H9 (cell line): Measurements from ENCODE around the gene PLB1. TPM values are rescaled to one million over a fixed set of nuclear protein-coding genes. Genes with fewer than 3 reads are reported as not detected.

Experiments used
- DNase-seq: peaks from one replicate; pipeline ENCODE4 v3.0.0-alpha.2; 2017
- H2AFZ ChIP-seq: one replicate; pipeline ENCODE4 v1.6.1; 2013; ENCODE audit warnings: mild to moderate bottlenecking, low read length, control low read depth, moderate library complexity
- H2AK5ac ChIP-seq: 2 replicates; pipeline ENCODE4 v1.6.1; 2013; ENCODE audit warnings: low read length, control low read depth, mixed read lengths; ENCODE audit not compliant: insufficient read length
- H2BK120ac ChIP-seq: one replicate; pipeline ENCODE4 v1.6.1; 2013; ENCODE audit warnings: low read depth, mild to moderate bottlenecking, low read length, control low read depth, inconsistent platforms; ENCODE audit not compliant: poor library complexity, severe bottlenecking
- H2BK12ac ChIP-seq: 2 replicates; pipeline ENCODE4 v1.6.1; 2013; ENCODE audit warnings: low read length, control low read depth, mixed read lengths, low read depth; ENCODE audit not compliant: insufficient read length
- H2BK15ac ChIP-seq: 2 replicates; pipeline ENCODE4 v1.6.1; 2013; ENCODE audit warnings: low read depth, low read length, control low read depth
- H2BK20ac ChIP-seq: one replicate; pipeline ENCODE4 v1.6.1; 2013; ENCODE audit warnings: low read depth, mild to moderate bottlenecking, low read length, control low read depth, inconsistent platforms; ENCODE audit not compliant: poor library complexity, severe bottlenecking
- H2BK5ac ChIP-seq: 2 replicates; pipeline ENCODE4 v1.6.1; 2013; ENCODE audit warnings: low read length, control low read depth, mixed read lengths; ENCODE audit not compliant: insufficient read length
- H3K14ac ChIP-seq: 2 replicates; pipeline ENCODE4 v1.6.1; 2013; ENCODE audit warnings: low read length, control low read depth; ENCODE audit not compliant: insufficient read depth
- H3K18ac ChIP-seq: 2 replicates; pipeline ENCODE4 v1.6.1; 2013; ENCODE audit warnings: low read depth, mild to moderate bottlenecking, mixed read lengths, low read length, control low read depth; ENCODE audit not compliant: insufficient read length
- H3K23ac ChIP-seq: 2 replicates; pipeline ENCODE4 v1.6.1; 2013; ENCODE audit warnings: low read length, control low read depth, mixed read lengths, low read depth; ENCODE audit not compliant: insufficient read length
- H3K23me2 ChIP-seq: 2 replicates; pipeline ENCODE4 v1.6.1; 2013; ENCODE audit warnings: low read depth, mild to moderate bottlenecking, mixed read lengths, low read length, control low read depth; ENCODE audit not compliant: insufficient read length, poor library complexity, severe bottlenecking
- H3K27ac ChIP-seq: 2 replicates; pipeline ENCODE4 v1.5.1; 2013; ENCODE audit warnings: low read length, control low read depth, mixed read lengths, low read depth; ENCODE audit not compliant: insufficient read length
- H3K27me3 ChIP-seq: 2 replicates; pipeline ENCODE4 v1.6.1; 2013; ENCODE audit warnings: low read length, control low read depth, inconsistent platforms; ENCODE audit not compliant: insufficient read depth
- H3K4ac ChIP-seq: 2 replicates; pipeline ENCODE4 v1.6.1; 2013; ENCODE audit warnings: low read depth, mild to moderate bottlenecking, control low read depth, inconsistent platforms, low read length, moderate library complexity
- H3K4me1 ChIP-seq: 2 replicates; pipeline ENCODE4 v1.6.1; 2013; ENCODE audit warnings: low read length, control low read depth, inconsistent platforms; ENCODE audit not compliant: insufficient read depth
- H3K4me2 ChIP-seq: 2 replicates; pipeline ENCODE4 v1.6.1; 2013; ENCODE audit warnings: low read length, control low read depth, mixed read lengths; ENCODE audit not compliant: insufficient read length, insufficient read depth
- H3K56ac ChIP-seq: 2 replicates; pipeline ENCODE4 v1.6.1; 2013; ENCODE audit warnings: low read depth, mild to moderate bottlenecking, mixed read lengths, low read length, control low read depth; ENCODE audit not compliant: insufficient read length
- H3K79me1 ChIP-seq: 2 replicates; pipeline ENCODE4 v1.6.1; 2013; ENCODE audit warnings: low read depth, mild to moderate bottlenecking, moderate library complexity, low read length, control low read depth, inconsistent platforms; ENCODE audit not compliant: insufficient read depth, poor library complexity, severe bottlenecking
- H3K79me2 ChIP-seq: 2 replicates; pipeline ENCODE4 v1.6.1; 2013; ENCODE audit warnings: low read length, control low read depth, inconsistent platforms; ENCODE audit not compliant: insufficient read depth
- H3K9ac ChIP-seq: 2 replicates; pipeline ENCODE4 v1.6.1; 2013; ENCODE audit warnings: low read length, control low read depth, mixed read lengths; ENCODE audit not compliant: insufficient read length; ENCODE audit errors: extremely low read depth
- H3K9me3 ChIP-seq: one replicate; pipeline ENCODE4 v1.6.1; 2013; ENCODE audit warnings: low read depth, low read length, inconsistent platforms; ENCODE audit not compliant: control insufficient read depth
- H3T11ph ChIP-seq: one replicate; pipeline ENCODE4 v1.6.1; 2013; ENCODE audit warnings: mild to moderate bottlenecking, low read length, control low read depth, inconsistent platforms
- H4K20me1 ChIP-seq: one replicate; pipeline ENCODE4 v1.6.1; 2013; ENCODE audit not compliant: control insufficient read depth, insufficient read length, insufficient read depth
- H4K5ac ChIP-seq: 2 replicates; pipeline ENCODE4 v1.6.1; 2013; ENCODE audit warnings: low read depth, mild to moderate bottlenecking, mixed read lengths, low read length, control low read depth; ENCODE audit not compliant: insufficient read length
- H4K8ac ChIP-seq: replicated peaks from 2 replicates; pipeline ENCODE4 v1.6.1; 2013; ENCODE audit warnings: low read length, control low read depth, mixed read lengths, low read depth; ENCODE audit not compliant: insufficient read length
- H4K91ac ChIP-seq: 2 replicates; pipeline ENCODE4 v1.6.1; 2013; ENCODE audit warnings: low read depth, mild to moderate bottlenecking, moderate library complexity, mixed read lengths, low read length, control low read depth; ENCODE audit not compliant: insufficient read length
- H3K27ac Mint-ChIP-seq, 3 experiments: 2 replicates in 2 of 3; 3 replicates in 1 of 3; pipeline ENCODE4 v1.8.0; 2020 to 2021; ENCODE audit warnings: mixed read lengths in 3 of 3, mild to moderate bottlenecking in 1 of 3, moderate library complexity in 1 of 3
- H3K27me3 Mint-ChIP-seq: 2 replicates; pipeline ENCODE4 v1.8.0; 2021; ENCODE audit warnings: low read depth, mild to moderate bottlenecking, moderate library complexity, mixed read lengths
- H3K36me3 Mint-ChIP-seq, 3 experiments: 2 replicates in 2 of 3; 3 replicates in 1 of 3; pipeline ENCODE4 v1.8.0; 2020 to 2021; ENCODE audit warnings: low read depth in 3 of 3, mixed read lengths in 3 of 3; ENCODE audit not compliant: insufficient read depth in 1 of 3
- H3K4me1 Mint-ChIP-seq, 2 experiments: 2 replicates each; pipeline ENCODE4 v1.8.0; 2020; ENCODE audit warnings: mixed read lengths in 2 of 2
- H3K4me3 Mint-ChIP-seq, 2 experiments: 2 replicates in 1 of 2; 3 replicates in 1 of 2; pipeline ENCODE4 v1.8.0; 2020 to 2021; ENCODE audit warnings: mild to moderate bottlenecking in 2 of 2, mixed read lengths in 2 of 2, moderate library complexity in 1 of 2
- H3K9me3 Mint-ChIP-seq, 2 experiments: 2 replicates in 1 of 2; 3 replicates in 1 of 2; pipeline ENCODE4 v1.8.0; 2020; ENCODE audit warnings: mild to moderate bottlenecking in 2 of 2, mixed read lengths in 2 of 2, moderate library complexity in 1 of 2
- WGBS: extraction: QIAGEN DNeasy Blood & Tissue Kit; methylation state at CpG from one replicate; pipeline ENCODE4 v1.1.7; 2013; ENCODE audit warnings: missing lambda C conversion rate, low lambda C conversion rate, mixed read lengths; ENCODE audit not compliant: insufficient read length; ENCODE audit errors: extremely low coverage; 5-methylcytosine and 5-hydroxymethylcytosine counted together
- total RNA-seq: library from RNA; stranded (reverse); gene quantifications from 2 replicates; pipeline ENCODE4 v1.2.1, GENCODE V29; 2021
- TF ChIP-seq, protein P1 (sequence below): fragments of 200-600 bp; sonication (generic); conservative IDR thresholded peaks from 3 replicates; pipeline ENCODE4 v1.8.0; 2021; ENCODE audit warnings: antibody characterized with exemption, mild to moderate bottlenecking

Gene PLB1
- total RNA-seq, 1 experiment from 2014 or later: not detected

- no peaks in the 10 kb centered on the region for H3K36me3 Mint-ChIP-seq
- H4K5ac ChIP-seq: no peak overlapping the region
- no peak overlapping the region for H2BK20ac ChIP-seq
- no peak overlapping the region for H2AK5ac ChIP-seq
- H3K9me3 ChIP-seq: no peaks in the 10 kb centered on the region
- no peak overlapping the region for H3K18ac ChIP-seq
- no peak overlapping the region for H2BK5ac ChIP-seq
- no peak overlapping the region for H3T11ph ChIP-seq
- H3K4me3 Mint-ChIP-seq: no peak overlapping the region
- no peaks in the 10 kb centered on the region for H3K23me2 ChIP-seq
- H3K27ac ChIP-seq: no peak overlapping the region
- H3K23ac ChIP-seq: no peak overlapping the region
- no peak overlapping the region for H3K14ac ChIP-seq
- no peak overlapping the region for H4K91ac ChIP-seq
- H2AFZ ChIP-seq: no peak overlapping the region
- DNase-seq: no peak
- H2BK15ac ChIP-seq: no peak overlapping the region
- H3K4me1 Mint-ChIP-seq: peaks cover 8 to 15% of the 10 kb centered on the region in 2 experiments
- no peak overlapping the region; a peak in 1 of 7 replicates for H3K27ac Mint-ChIP-seq
- H4K20me1 ChIP-seq: no peaks in the 10 kb centered on the region
- H3K79me2 ChIP-seq: no peaks in the 10 kb centered on the region
- no peak overlapping the region for H2BK120ac ChIP-seq
- H3K4me1 ChIP-seq: no peaks in the 10 kb centered on the region
- H2BK12ac ChIP-seq: no peak overlapping the region
- peaks cover 4% of the 10 kb centered on the region for H3K27me3 Mint-ChIP-seq
- H3K4ac ChIP-seq: no peak overlapping the region
- TF ChIP-seq, protein P1, sequence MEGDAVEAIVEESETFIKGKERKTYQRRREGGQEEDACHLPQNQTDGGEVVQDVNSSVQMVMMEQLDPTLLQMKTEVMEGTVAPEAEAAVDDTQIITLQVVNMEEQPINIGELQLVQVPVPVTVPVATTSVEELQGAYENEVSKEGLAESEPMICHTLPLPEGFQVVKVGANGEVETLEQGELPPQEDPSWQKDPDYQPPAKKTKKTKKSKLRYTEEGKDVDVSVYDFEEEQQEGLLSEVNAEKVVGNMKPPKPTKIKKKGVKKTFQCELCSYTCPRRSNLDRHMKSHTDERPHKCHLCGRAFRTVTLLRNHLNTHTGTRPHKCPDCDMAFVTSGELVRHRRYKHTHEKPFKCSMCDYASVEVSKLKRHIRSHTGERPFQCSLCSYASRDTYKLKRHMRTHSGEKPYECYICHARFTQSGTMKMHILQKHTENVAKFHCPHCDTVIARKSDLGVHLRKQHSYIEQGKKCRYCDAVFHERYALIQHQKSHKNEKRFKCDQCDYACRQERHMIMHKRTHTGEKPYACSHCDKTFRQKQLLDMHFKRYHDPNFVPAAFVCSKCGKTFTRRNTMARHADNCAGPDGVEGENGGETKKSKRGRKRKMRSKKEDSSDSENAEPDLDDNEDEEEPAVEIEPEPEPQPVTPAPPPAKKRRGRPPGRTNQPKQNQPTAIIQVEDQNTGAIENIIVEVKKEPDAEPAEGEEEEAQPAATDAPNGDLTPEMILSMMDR: no peak
- no peak overlapping the region for H3K56ac ChIP-seq
- WGBS: no CpG with 5 or more reads among the region's 8 CpGs
- no peaks in the 10 kb centered on the region for H3K27me3 ChIP-seq
- no peak overlapping the region for H3K4me2 ChIP-seq
- H4K8ac ChIP-seq: no peak overlapping the region
- H3K79me1 ChIP-seq: no peaks in the 10 kb centered on the region
- no peak overlapping the region for H3K9ac ChIP-seq
- no peaks in the 10 kb centered on the region; a peak in 1 of 5 replicates for H3K9me3 Mint-ChIP-seq
Measured at GRCh38 chr2:28639092-28639691, 143.3 kb downstream of the PLB1 start.
